ENCODE data around the gene EXPH5.
"Not testable (repeated sequence)": the region's sequence is repeated elsewhere in the genome, so short reads cannot be mapped to it uniquely, and the experiment has no call there.

EXPH5 gene, protein sequence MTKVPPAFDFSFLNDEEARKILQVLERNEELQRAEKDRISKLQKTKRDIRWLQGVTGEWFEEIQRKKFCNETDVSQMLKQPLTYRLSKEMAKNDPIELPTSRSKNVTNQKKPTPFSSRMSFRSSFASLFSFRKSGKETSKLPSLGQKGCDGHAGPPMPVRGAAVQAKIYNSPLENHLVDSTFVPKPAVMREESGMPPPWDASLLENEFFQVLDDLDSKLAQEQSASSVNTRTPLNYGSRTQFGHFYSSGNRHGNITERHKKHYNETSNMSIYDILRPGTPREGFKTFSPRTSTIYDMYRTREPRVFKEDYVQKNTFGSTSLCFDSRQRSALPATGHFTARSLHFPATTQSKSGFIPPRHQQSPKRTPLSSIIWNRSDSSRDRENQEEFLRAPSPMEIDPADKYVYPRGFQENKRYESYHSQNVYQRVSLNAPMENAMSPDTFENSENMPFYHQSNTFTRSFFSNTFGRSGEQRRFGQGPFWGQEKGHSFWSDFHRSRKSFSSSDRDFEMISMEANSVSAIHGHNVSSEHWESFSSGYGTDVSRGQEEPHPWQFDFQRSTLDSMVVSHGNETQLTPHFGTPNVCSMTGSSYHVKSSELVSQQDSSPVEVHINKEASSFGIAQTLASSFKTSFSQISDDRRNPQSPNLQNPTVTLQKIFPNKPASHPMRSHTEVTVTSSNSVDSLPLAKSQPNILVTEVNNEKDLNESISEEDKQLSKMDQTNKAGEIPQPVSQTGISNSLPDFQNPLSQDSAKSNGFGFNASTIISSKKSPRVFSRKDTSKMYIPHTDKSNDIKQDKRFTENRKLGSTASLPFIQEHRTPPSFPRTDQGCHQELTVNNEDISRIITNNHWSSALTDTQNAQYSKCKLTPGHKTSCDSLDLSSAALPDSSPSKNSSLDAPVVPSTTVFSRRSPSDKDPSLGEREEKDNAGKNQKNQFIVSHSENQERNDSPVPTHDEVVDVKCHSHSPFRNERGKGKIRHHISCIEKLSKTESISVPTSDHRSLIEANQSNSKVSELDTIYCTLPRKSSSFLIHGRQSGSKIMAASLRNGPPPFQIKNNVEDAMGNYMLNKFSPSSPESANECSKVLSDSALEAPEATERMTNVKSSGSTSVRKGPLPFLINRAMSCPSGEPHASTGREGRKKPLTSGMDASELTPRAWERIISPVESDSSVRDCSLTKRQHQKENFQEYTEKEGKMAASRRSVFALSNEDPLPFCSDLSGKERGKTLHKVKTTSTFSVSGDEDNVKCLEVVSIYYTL (N-terminal part only)

DNA sequence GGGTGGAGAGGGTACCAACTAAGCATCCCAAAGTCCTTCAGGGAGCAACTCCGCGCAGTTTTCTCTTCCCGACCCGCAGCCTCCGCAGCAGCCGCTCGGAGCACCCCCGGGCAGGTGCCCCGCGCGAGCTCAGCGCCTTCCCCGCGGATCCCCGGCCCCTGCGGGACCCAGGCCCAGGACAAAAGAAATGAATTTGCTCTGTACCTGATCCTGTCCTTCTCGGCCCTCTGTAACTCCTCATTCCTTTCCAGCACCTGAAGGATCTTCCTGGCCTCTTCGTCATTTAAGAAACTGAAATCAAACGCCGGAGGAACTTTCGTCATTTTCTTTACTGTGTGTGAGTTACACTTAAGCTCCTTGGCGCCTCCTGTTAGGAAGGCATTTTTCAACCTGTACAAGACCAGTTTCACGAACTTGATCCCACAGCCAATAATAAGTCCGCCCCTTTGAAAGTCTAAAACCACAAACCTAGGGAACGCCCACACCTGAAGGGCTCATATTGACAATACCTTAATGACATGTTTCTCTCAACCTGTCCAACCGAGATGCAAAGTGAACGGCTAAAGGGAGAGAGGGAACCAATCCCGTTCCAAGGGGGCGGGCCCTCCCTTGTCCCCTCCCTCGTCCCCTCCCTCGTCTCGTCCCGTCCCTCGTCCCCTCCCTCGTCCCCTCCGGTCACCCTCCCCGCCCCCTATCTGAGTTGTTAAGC, at the start of gene EXPH5:
TSS of gene EXPH5 (minus strand) at position 555 of the 709 bp plus-strand sequence. CDS start at position 323, 232 bp downstream.
- H3K4me3 Mint-ChIP-seq, result peak within 1 kb of the TSS; percentile 89
- peaks cover 7% of the 10 kb centered on the region for H3K36me3 Mint-ChIP-seq (ENCODE audit: low read depth)
- intact Hi-C loops (cut with micrococcal nuclease), result no loop called here
- peaks cover 34% of the 10 kb centered on the region for H3K27me3 Mint-ChIP-seq
- H3K27ac Mint-ChIP-seq, result peak within 1 kb of the TSS; percentile 75
- no peaks in the 10 kb centered on the region for H3K9me3 Mint-ChIP-seq
- H3K4me1 Mint-ChIP-seq (ENCODE audit: low read depth), result peaks cover 14% of the 10 kb centered on the region

- not testable (repeated sequence) for H3K27ac Mint-ChIP-seq; H3K36me3 Mint-ChIP-seq (ENCODE audit: low read depth); H3K4me3 Mint-ChIP-seq; H3K4me1 Mint-ChIP-seq (ENCODE audit: low read depth); H3K27me3 Mint-ChIP-seq; H3K9me3 Mint-ChIP-seq
- intact Hi-C loops (cut with micrococcal nuclease), result loop anchor here (10.0 kb wide), 1 partner anchor 137 kb away; no protein-coding TSS in a partner anchor
Measured at GRCh38 chr11:108641752-108642151, 48.2 kb upstream of the EXPH5 start.

DNA sequence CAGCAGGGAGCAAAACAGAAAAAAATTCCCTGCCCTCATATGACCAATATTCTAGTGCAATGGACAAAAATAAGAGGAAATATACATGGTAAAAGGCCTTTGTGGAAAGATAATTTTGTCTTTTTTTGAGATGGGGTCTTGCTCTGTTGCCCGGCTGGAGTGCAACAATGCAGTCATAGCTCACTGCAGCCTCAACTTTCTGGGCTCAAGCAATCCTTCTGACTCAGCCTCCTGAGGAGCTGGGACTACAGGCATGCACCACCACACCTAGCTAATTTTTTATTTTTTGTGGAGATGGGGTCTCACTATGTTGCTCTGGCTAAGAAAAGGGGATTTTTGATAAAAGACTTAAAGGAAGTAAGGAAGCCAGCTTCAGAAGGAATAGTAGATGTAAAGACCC, 45.6 kb upstream of the EXPH5 start:
- Mint-ChIP-seq H3K27ac (no peak overlapping the region), H3K4me1 (ENCODE audit: low read depth) (no peaks in the 10 kb centered on the region), H3K9me3 (no peaks in the 10 kb centered on the region), H3K36me3 (ENCODE audit: low read depth) (no peaks in the 10 kb centered on the region), H3K4me3 (no peak overlapping the region), H3K27me3 (peaks cover 2% of the 10 kb centered on the region)
- intact Hi-C loops (cut with micrococcal nuclease), result no loop called here

GRCh38 chr11:108636222-108636621, 42.7 kb upstream of the EXPH5 start:
- Mint-ChIP-seq H3K36me3 (ENCODE audit: low read depth) (no peaks in the 10 kb centered on the region), H3K27me3 (peaks cover 2% of the 10 kb centered on the region), H3K9me3 (no peaks in the 10 kb centered on the region), H3K4me1 (ENCODE audit: low read depth) (no peaks in the 10 kb centered on the region), H3K4me3 (no peak overlapping the region), H3K27ac (no peak overlapping the region)
- intact Hi-C loops (cut with micrococcal nuclease), result no loop called here

DNA sequence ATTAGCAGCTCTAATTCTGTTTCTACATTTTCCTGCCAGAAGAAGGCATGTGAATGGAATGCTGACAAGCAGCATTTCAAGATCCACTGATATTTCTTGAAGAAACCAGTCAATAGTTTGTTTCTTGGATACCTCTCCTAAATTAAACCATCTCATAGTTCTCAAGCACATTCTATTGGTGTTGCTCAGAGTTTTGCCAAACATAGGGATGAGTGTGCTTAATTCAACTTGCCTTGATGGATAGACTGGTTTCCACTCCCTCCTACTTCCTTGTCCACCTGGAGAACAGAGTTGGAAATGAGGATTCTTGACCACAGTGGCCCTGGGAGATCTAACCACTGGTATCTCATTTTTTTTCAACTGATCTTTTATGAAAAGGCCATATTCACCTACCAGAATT, 41.5 kb upstream of the EXPH5 start:
- H3K36me3 Mint-ChIP-seq (ENCODE audit: low read depth), result no peaks in the 10 kb centered on the region
- H3K9me3 Mint-ChIP-seq, result no peaks in the 10 kb centered on the region
- intact Hi-C loops (cut with micrococcal nuclease), result no loop called here
- no peak overlapping the region for H3K27ac Mint-ChIP-seq
- no peaks in the 10 kb centered on the region for H3K4me1 Mint-ChIP-seq (ENCODE audit: low read depth)
- no peak overlapping the region for H3K4me3 Mint-ChIP-seq
- H3K27me3 Mint-ChIP-seq, result peaks cover 2% of the 10 kb centered on the region

- H3K4me3 Mint-ChIP-seq, result no peak overlapping the region
- no peaks in the 10 kb centered on the region for H3K4me1 Mint-ChIP-seq (ENCODE audit: low read depth)
- peaks cover 16% of the 10 kb centered on the region for H3K9me3 Mint-ChIP-seq
- intact Hi-C loops (cut with micrococcal nuclease), result no loop called here
- H3K27ac Mint-ChIP-seq, result no peak overlapping the region
- no peaks in the 10 kb centered on the region for H3K36me3 Mint-ChIP-seq (ENCODE audit: low read depth)
- H3K27me3 Mint-ChIP-seq, result peaks cover 2% of the 10 kb centered on the region
Measured at GRCh38 chr11:108632041-108632704, 38.6 kb upstream of the EXPH5 start.

GRCh38 chr11:108629274-108629673, 35.7 kb upstream of the EXPH5 start:
- intact Hi-C loops (cut with micrococcal nuclease), result no loop called here
- Mint-ChIP-seq H3K4me1 (ENCODE audit: low read depth) (no peaks in the 10 kb centered on the region), H3K9me3 (peaks cover 16% of the 10 kb centered on the region), H3K4me3 (no peak overlapping the region), H3K27ac (no peak overlapping the region), H3K27me3 (peaks cover 1% of the 10 kb centered on the region), H3K36me3 (ENCODE audit: low read depth) (no peaks in the 10 kb centered on the region)

- Mint-ChIP-seq H3K9me3 (peaks cover 16% of the 10 kb centered on the region), H3K27ac (no peak overlapping the region), H3K27me3 (peaks cover 1% of the 10 kb centered on the region), H3K36me3 (ENCODE audit: low read depth) (no peaks in the 10 kb centered on the region), H3K4me3 (no peak overlapping the region), H3K4me1 (ENCODE audit: low read depth) (no peaks in the 10 kb centered on the region)
- intact Hi-C loops (cut with micrococcal nuclease), result no loop called here
Measured at GRCh38 chr11:108628812-108629211, 35.2 kb upstream of the EXPH5 start.

DNA sequence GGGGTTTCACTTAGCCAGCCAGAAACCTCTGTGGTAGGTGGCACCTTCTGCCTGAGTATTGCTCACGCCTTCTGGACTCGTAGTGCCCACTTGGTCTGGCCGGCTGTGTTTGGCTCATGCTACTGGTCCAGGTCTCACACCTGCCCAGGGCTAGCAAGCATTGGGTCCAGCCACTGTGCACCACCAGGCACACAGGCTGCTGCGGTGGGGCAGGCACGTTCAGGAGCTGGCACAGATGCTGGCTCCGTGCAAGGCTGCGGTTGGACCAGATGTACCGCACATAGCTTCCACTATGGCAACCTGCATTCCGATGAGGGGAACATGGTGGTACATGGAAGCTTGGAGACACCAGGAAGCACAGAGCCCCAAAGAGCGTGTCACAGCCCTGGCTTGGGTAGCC, 34.8 kb upstream of the EXPH5 start:
- H3K36me3 Mint-ChIP-seq (ENCODE audit: low read depth), result no peaks in the 10 kb centered on the region
- H3K4me3 Mint-ChIP-seq, result no peak overlapping the region
- H3K9me3 Mint-ChIP-seq, result peaks cover 16% of the 10 kb centered on the region
- intact Hi-C loops (cut with micrococcal nuclease), result no loop called here
- H3K4me1 Mint-ChIP-seq (ENCODE audit: low read depth), result no peaks in the 10 kb centered on the region
- H3K27me3 Mint-ChIP-seq, result peaks cover 1% of the 10 kb centered on the region
- no peak overlapping the region for H3K27ac Mint-ChIP-seq

DNA sequence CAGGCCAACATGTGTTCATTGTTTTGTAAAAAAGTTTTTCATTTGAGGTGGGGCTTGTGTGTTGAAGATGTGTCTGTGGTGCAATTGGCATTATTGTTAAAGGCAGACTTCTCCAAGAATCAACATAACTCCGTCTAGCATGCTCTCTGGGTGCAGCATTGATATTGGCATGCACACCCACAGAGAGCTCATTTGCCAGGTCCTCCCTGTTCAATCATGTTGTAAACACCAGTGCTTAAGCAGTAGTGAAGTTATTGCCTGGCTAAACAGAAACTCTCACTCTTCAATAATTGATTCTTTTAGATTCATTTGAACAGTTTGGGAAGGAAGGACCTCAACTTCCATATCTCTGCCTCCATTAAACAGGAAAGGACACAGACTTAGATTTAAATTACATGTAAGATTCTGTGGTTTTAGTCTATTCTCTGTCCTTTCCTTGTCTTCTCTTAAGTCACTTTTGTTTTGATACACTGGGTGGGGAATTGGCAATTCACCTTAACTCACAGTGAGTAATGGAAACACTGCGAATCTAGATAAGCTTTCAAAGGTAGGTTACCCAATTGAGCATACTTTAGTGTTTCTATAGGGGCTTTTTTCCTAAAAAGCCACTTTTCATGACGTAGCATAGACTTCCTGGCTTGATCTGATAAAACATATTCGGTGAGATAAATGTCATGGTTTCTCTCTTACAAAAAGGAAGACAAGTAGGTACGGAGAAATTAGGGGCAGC, 30.8 kb upstream of the EXPH5 start:
- intact Hi-C loops (cut with micrococcal nuclease), result no loop called here
- H3K27me3 Mint-ChIP-seq, result peaks cover 3% of the 10 kb centered on the region
- H3K4me1 Mint-ChIP-seq (ENCODE audit: low read depth), result peaks cover 10% of the 10 kb centered on the region
- H3K36me3 Mint-ChIP-seq (ENCODE audit: low read depth), result no peaks in the 10 kb centered on the region
- H3K9me3 Mint-ChIP-seq, result peaks cover 13% of the 10 kb centered on the region
- H3K4me3 Mint-ChIP-seq, result no peak overlapping the region
- H3K27ac Mint-ChIP-seq, result no peak overlapping the region

GRCh38 chr11:108622341-108622740, 28.8 kb upstream of the EXPH5 start:
- H3K4me1 Mint-ChIP-seq (ENCODE audit: low read depth), result peaks cover 10% of the 10 kb centered on the region
- peaks cover 4% of the 10 kb centered on the region for H3K27me3 Mint-ChIP-seq
- H3K9me3 Mint-ChIP-seq, result no peaks in the 10 kb centered on the region
- H3K27ac Mint-ChIP-seq, result no peak overlapping the region
- intact Hi-C loops (cut with micrococcal nuclease), result no loop called here
- H3K4me3 Mint-ChIP-seq, result no peak overlapping the region
- no peaks in the 10 kb centered on the region for H3K36me3 Mint-ChIP-seq (ENCODE audit: low read depth)

DNA sequence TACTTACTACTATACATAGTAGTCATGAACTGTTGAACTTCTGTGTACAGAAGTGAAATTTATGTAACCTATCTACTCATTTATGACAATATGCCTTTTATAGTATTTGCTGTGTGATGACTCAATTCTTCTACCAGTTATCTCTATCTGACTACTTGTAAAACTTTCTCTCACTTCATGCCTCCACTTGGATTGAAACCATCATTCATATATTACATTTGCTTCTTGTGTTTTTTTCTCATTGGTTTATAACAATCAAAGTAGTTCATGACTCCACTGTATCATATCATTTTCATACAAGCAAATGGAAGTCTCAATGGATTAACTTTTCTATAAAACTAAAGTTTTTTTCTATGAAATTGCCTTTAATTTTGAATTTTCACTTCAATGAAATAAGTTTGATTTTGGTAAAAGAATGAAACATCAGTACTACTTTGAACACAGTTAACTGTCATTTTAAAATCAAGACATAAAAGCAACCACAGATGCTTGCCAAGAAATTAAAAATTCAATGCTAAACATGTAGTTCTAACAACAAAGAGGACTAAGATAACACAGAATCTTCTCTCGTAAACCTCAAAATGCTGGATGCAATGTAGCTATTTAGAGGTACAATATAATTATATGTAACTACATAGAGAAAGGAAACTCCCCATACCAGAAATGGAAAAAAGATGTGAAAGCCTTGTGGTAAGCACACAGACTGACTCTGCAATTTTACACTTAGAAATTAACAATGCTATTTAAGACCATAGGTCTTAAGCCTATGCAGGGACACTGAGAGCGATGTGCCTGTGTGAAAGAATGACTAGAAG, 27.6 kb upstream of the EXPH5 start:
- Mint-ChIP-seq H3K9me3 (no peaks in the 10 kb centered on the region), H3K4me3 (no peak overlapping the region), H3K27me3 (peaks cover 3% of the 10 kb centered on the region), H3K36me3 (ENCODE audit: low read depth) (no peaks in the 10 kb centered on the region), H3K4me1 (ENCODE audit: low read depth) (peaks cover 10% of the 10 kb centered on the region), H3K27ac (no peak overlapping the region)
- intact Hi-C loops (cut with micrococcal nuclease), result no loop called here
